GM19468 (cell line): ENCODE measurements around the gene TTC39B.

ENCODE experiments used
- ATAC-seq: cut with Tn5 transposase; IDR thresholded peaks from one replicate; pipeline ENCODE4 v1.9.1; 2021; ENCODE audit warnings: mild to moderate bottlenecking, moderate library complexity, moderate number of reproducible peaks; ENCODE audit not compliant: unreplicated experiment; ENCODE audit errors: extremely low read depth

The TTC39B gene

GRCh38 chr9:15191378-15191777, 115.6 kb downstream of the TTC39B start:
- no peak for ATAC-seq

- no peak for ATAC-seq
These were observed 117.5 kb downstream of the TTC39B start for GRCh38 chr9:15189481-15189880.

GRCh38 chr9:15187589-15187988, 119.4 kb downstream of the TTC39B start:
- ATAC-seq = no peak

- no peak for ATAC-seq
These were observed 124.3 kb downstream of the TTC39B start for GRCh38 chr9:15182730-15183129.

- no peak for ATAC-seq
These were observed 124.9 kb downstream of the TTC39B start for GRCh38 chr9:15182101-15182551.

- no peak for ATAC-seq
These were observed 126.9 kb downstream of the TTC39B start for GRCh38 chr9:15180124-15180523.

- no peak for ATAC-seq
These were observed 128.4 kb downstream of the TTC39B start for GRCh38 chr9:15178631-15179030.

GRCh38 chr9:15176836-15177235, 130.2 kb downstream of the TTC39B start:
- no peak for ATAC-seq

GRCh38 chr9:15163931-15164330, 143.1 kb downstream of the TTC39B start:
- no peak for ATAC-seq

GRCh38 chr9:15161753-15162152, 145.3 kb downstream of the TTC39B start:
- no peak for ATAC-seq

GRCh38 chr9:15160673-15161072, 146.3 kb downstream of the TTC39B start:
- ATAC-seq = no peak

- ATAC-seq = no peak
These were observed 149.0 kb downstream of the TTC39B start for GRCh38 chr9:15158064-15158463.

GRCh38 chr9:15157381-15157780, 149.6 kb downstream of the TTC39B start:
- ATAC-seq = no peak

- no peak for ATAC-seq
These were observed 150.8 kb downstream of the TTC39B start for GRCh38 chr9:15156241-15156640.

- ATAC-seq = no peak
These were observed 151.2 kb downstream of the TTC39B start for GRCh38 chr9:15155826-15156225.

- no peak for ATAC-seq
These were observed 151.7 kb downstream of the TTC39B start for GRCh38 chr9:15155323-15155722.

- no peak for ATAC-seq
These were observed 152.3 kb downstream of the TTC39B start for GRCh38 chr9:15154677-15155076.

- no peak for ATAC-seq
These were observed 153.1 kb downstream of the TTC39B start for GRCh38 chr9:15153961-15154360.

GRCh38 chr9:15150939-15151338, 156.1 kb downstream of the TTC39B start:
- ATAC-seq = no peak

GRCh38 chr9:15149450-15149849, 157.6 kb downstream of the TTC39B start:
- no peak for ATAC-seq

- ATAC-seq = no peak
These were observed 160.7 kb downstream of the TTC39B start for GRCh38 chr9:15146268-15146700.

GRCh38 chr9:15144622-15145061, 162.4 kb downstream of the TTC39B start:
- ATAC-seq = no peak
